ENCODE measurements around the gene CCN5.
"Not testable (repeated sequence)": the region's sequence is repeated elsewhere in the genome, so short reads cannot be mapped to it uniquely, and the experiment has no call there.

The CCN5 gene

DNA sequence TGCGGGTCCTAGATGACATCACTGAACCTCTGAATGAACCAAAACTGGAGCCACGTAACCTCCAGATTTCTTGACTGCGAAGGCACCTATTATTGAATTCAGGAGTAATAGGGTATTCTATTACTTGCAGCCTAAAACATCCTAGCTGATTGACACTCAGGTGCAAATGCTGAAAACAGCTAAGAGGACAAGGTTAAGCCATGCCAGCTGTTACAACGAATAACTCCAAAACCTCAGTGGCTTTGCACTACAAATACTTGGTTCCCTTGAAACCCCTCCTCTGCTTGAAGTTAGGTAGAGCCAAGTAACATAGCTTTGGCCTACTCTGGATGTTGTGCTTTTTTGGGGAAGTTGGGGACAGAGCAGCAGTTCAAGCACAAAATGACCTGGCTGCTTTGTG lies 21.0 kb upstream of the CCN5 start:
- DNase-seq (ENCODE audit: extremely low read depth in 1 of 2, low read depth in 1 of 2) = no peak

DNA sequence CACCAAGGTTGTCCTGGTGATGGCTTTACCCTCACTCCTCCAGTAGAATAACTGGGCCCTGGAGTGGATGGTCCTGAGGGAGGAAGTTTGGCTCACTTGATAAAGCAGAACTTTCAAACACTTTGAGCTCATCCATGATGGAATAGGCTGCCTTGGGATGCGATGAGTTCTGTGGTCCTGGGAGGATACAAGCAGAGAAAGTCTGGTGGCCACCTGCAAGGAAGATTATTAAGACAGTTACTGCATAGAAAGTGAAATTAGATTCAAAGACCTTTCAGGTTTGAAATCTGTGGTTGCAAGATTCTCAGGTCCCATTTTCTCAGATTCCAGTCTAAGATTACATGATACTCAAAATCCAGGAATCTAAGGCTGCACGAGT lies 19.9 kb upstream of the CCN5 start:
- no peak for DNase-seq (ENCODE audit: extremely low read depth in 1 of 2, low read depth in 1 of 2)

DNA sequence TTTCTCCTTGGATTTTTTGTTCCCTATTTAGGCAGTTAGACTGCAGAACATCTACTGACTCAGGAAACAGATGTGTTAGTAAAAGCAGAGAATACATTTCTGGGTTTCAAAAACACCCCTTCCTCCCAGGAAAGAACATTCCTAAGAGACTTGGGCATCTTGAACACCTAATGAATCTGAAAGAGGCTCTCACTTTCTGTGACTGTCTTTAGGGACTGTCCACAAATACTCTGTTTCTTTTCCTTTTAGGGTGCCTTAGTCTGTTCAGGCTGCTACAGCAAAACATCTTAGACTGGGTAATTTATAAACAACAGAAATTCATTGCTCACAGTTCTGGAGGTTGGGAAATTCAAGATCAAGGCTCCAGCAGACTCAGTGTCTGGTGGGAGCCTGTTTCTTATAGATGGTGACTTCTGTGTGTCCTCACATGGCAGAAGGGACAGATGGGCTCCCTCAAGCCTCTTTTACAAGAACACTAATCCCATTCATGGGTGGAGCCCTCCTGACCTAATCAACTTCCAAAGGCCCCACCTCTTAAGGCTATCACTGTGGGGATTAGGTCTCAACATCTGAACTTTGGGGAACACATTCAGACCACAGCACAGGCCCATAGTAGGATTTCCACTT lies 19.4 kb upstream of the CCN5 start:
- no peak for DNase-seq (ENCODE audit: extremely low read depth in 1 of 2, low read depth in 1 of 2)

DNA sequence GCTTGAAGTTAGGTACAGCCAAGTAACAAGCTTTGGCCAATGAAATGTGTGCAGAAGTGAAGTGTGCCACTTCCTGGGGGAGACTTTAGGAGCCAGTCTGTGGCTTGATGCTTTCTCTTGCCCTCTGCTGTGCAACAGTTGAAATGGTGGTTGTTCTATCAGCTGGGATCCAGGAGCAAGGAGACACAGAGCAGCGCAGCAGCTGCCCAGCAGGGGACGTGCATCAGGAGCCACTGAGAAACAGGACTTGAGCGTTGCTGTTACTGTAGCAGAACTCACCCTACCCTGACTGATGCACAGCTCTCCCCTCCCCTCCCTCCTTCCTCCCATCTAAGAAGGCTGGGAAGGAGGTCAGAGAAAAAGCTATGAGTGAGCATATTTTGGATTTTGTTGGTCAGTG lies 18.9 kb upstream of the CCN5 start:
- no peak for DNase-seq (ENCODE audit: extremely low read depth in 1 of 2, low read depth in 1 of 2)

DNA sequence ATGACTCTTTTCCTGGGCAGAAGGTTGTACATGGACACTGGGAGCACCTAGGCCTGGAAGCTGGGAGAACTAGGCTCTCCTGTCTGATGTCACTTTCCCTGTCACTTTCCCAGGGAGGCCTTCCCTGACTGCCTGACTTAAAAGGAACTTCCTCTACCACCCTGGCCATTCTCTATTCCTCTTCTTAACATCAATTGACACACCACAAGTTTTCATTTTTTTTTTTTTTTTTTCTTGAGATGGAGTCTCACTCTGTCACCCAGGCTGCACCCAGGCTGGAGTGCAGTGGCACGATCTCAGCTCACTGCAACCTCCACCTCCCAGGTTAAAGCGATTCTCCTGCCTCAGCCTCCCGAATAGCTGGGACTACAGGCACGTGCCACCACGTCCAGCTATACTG lies 18.1 kb upstream of the CCN5 start:
- not testable (repeated sequence) for DNase-seq (ENCODE audit: extremely low read depth in 1 of 2, low read depth in 1 of 2)

DNA sequence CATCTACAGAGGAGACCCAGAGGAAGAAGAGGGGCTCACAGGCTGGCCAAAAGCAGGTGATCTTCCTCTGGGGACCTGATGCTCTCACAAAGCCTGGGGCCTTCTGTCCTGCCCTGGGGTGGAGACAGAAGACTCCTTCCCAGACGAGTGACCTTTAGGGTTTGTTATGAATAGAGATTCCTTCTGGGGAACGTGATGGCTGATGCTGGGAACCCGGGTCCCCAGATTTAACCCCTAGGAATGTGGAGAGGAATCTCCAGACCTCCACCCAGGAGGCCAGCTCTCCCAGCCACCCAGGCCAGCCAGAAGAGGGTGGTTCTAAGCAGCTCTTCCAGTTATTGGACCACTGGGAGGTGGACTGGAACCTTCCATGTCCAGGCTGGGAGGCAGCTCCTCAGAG lies 16.8 kb upstream of the CCN5 start:
- no peak for DNase-seq (ENCODE audit: extremely low read depth in 1 of 2, low read depth in 1 of 2)

DNA sequence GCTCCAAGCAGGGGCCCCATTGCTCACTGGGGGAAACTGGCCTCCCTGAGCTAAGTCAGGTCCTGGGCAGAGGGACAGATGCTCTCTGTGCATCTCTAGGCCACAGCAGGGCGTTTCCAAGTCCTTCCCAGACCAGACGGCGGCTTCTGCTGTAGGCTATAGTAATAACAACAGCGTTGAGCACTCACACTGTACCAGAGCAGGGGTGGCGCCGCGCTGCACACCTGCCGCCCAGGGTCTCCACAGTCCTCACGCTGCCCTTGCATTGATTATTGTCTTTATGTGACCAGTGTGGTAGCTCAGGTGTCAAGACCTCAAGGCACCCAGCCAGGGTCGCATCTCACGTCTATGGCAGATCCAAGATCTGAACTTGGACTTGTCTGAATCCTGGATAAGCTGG lies 14.9 kb upstream of the CCN5 start:
- no peak for DNase-seq (ENCODE audit: extremely low read depth in 1 of 2, low read depth in 1 of 2)

DNA sequence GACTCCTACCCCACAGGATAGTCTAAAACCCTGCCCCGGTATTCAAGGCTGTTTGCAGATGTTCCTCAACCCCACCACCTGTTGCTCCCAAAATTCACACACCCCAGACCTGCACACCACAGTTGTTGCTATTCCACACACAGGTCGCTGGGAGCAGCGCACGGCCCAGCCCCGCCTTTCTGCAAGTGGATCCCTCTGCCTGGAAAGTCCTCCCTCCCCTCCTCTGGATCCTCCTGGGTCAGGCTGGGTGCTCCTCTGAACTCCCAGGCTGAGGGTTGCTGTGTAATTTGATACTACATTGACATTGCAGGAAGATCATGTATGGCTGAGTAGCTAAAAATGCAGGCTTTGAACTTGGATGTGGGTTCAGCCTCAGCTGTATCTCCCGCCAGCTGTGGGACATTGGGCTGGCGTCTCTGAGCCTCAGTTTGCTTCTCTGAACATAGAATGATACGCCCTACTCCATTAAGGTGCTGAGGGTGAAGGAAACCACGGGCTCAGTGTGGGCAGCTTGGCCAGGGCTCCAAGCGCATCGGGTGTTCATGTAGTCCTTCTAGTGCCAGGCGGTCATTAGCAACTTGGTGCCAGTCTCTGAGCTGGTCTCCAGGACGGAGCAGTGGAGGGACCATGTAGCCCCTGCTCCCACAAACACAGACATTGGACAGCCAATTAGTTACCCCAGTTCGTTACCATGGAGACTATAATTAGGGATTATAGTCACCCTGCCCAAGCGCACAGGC lies 13.9 kb upstream of the CCN5 start:
- DNase-seq (ENCODE audit: extremely low read depth in 1 of 2, low read depth in 1 of 2) = no peak

DNA sequence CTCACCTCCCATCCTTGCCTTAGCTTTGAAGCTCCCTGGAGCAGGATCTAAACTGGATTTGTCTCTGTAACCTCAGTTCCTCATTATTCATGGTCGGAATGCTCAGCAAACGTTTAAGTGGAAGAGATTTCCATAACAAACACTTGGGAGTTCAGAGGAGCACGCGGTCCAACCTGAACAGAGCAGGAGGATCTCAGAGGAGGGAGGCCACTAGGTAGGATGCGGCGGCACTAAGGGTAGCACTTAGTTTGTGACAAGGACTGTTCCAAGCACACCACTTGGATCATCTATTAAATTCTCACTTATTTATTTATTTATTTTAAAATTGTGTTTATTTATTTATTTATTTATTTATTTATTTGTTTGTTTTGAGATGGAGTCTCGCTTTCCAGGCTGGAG lies 13.3 kb upstream of the CCN5 start:
- no peak for DNase-seq (ENCODE audit: extremely low read depth in 1 of 2, low read depth in 1 of 2)

DNA sequence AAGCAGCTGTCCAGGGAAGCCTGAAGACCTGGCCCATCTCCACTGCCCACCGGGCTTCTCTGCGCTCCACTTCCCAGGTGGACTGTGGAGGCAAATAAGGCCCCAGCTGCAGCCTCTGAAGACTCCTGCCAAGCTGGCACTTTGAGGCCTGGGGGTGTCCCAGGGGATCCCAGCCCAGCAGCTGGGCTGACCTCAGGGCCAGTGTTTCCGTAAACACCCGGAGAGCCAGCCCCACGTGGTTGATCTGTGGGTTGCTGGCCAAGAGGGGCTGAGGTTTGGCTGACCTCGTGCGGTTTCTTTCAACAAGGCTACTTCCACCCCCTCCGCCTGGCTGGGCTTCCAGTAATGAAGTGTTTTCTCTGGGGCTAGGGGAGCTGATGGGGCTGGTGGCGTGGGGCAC lies 12.4 kb upstream of the CCN5 start:
- no peak for DNase-seq (ENCODE audit: extremely low read depth in 1 of 2, low read depth in 1 of 2)

DNA sequence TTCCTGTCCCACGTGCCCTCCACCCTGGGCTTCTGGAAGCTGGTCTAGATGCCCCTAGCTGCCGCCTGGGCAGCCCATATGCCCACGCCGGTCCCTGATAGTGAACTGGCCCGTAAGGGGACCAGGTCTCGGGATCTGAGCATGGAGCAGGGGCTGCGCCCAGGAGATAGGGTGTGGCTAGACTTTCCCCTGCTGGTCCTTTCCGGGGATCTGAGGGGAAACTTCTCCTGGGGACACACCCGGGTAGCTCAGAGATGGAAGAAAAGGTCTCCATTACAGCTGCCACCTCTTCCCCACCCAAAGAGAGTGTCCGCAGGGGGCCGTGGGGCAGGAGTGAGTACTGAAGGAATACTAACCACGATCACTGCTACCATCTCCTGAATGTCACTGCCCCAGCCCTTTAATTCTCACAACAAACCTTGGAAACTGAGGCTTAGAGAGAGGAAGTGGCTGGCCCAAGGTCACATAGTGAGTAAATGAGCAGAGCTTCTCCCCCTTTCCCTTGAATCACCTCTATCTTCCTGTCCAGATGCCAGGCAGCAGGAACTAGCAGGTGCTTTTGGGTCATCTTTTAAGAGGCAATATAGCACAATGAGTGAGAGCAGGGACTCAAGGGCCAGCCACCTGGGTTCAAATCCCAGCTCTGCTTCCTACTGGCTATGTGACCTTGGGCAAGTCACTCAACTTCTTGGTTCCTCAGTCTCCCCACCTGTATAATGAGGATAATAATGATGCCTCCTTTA lies 11.8 kb upstream of the CCN5 start:
- DNase-seq (ENCODE audit: extremely low read depth in 1 of 2, low read depth in 1 of 2) = no peak

DNA sequence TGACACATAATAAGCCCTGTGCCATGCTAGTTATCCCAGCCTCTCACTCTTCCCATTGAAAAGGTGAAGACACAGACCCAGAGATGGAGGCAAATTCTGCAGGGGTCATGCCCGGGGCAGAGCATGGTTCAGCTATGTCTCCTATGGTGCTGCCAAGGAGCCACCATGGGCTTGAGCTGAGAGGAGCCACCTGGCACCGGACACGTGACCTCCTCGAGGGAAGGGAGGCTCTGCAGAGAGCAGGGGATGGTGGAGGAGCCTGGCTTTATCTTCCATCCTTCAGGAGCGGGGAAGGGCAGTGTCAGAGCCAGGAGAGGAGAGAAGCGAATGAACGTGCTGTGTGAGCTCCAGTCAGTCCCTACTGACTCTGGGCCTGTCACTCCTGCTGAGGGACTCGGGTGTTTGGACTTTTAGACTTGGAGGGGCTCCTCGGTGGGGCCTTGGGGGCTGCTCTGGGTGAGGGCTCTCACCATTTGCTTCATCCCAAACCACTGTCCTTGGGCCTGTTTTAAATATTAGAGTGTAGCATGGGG lies 11.1 kb upstream of the CCN5 start:
- no peak for DNase-seq (ENCODE audit: extremely low read depth in 1 of 2, low read depth in 1 of 2)

DNA sequence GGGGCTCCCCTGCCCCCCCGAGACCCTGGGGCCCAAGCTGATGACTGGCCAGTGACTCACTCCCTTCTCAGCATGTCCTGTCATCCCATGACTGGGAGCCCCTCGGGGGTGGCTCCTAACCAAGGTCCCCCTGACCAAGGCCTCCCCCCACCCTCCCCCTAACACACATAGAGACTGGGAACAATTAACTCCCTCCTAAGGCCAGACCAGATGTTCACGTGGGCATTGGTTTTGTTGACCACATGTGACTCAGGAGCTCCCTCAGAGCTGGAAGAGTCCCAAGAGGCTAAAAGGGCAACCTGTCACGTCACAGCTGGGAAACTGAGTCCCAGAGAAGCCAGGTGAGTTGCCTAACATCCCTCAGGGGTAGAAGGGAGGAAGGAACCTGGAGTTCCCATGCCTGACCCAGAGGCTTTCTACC lies 10.6 kb upstream of the CCN5 start:
- no peak for DNase-seq (ENCODE audit: extremely low read depth in 1 of 2, low read depth in 1 of 2)

DNA sequence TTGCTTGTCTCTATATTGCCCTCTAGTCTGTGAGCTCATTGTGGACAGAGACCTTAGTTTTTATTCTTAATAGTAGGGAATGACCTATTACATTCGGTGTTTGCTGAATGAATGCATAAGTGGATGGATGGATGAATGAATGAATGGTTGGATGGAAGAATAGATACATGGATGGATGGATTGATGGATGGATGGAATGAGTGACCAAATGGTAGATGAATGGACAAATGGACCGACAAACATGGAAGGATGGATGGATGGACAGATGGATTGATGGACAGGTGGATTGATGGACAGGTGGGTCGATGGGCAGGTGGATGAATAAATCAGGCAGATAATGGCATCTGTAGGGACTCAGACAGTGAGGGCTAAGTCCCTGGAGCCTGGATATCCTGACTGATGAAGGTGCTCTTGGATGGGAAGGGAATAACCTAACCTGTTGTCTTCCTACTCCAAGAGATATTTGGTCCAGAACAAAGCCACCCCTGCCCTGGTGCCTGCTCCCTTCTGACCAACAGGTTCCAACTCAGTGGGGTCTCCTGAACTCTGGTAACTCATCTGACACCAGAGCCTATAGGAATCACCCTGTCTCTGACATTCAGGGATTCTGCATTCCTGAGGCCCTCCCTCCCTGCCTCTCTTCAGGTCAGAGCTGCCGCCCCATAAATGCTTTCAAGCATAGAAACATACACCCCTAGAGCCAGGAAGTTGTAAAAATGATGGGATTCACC lies 9.6 kb upstream of the CCN5 start:
- DNase-seq (ENCODE audit: extremely low read depth in 1 of 2, low read depth in 1 of 2) = no peak

DNA sequence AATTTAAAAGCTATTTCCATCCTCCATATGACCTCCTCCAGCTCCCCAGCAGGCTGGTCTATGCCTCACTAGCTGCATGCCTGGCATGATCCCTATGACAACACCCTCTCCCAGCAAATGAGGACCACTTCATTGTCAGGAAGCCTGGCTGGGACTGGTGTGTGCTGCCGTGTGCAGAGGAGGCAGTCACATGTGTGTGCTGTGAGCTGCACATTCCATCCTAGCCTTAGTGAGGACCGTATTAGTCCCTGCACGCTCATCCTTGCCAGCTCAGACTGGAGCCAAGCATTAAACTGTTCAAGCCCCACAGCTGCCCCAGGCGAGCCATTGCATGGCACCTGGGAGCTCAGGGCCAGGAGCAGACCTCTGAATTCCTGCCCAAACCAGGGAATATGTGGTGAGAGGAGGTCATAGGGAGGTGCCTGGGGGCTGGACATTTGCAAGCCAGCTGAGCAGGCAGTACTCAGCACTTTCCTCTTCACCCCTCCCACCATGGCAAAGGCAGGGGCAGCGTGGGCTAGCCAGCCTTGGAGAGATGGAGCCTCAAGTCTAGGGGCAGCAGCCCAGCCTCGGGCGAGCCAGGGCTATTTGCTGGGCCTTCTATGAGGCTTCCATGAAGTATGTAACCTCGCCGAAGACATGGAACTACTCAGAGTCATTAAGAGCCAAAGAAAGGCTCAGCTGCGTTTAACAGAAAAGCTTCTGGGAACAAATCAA lies 8.7 kb upstream of the CCN5 start:
- DNase-seq (ENCODE audit: extremely low read depth in 1 of 2, low read depth in 1 of 2) = no peak

DNA sequence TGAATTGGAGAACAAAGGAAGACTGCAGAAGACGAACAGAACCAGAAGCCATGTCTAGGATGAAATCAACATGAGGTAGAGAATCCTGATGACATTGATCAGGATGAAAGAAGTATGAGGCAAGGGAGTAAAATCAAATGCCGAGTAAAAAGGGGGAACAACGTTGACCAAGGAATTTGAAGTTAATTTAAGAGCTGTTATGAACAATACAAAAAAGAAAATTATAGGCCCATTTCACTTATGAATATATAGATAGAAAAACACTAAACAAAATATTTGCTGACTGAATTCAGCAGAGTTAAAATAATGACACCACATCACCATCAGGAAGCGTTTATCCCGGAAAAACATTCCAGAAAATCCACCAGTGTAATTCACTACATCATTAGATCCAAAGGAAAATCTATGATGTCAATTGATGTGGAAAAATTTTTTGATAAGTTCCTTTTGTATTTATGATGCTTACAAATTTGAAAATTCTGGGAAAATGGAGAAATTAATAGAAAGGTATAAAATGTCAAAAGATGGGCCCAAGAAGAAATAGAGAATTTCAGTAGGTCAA lies 8.1 kb upstream of the CCN5 start:
- no peak for DNase-seq (ENCODE audit: extremely low read depth in 1 of 2, low read depth in 1 of 2)

DNA sequence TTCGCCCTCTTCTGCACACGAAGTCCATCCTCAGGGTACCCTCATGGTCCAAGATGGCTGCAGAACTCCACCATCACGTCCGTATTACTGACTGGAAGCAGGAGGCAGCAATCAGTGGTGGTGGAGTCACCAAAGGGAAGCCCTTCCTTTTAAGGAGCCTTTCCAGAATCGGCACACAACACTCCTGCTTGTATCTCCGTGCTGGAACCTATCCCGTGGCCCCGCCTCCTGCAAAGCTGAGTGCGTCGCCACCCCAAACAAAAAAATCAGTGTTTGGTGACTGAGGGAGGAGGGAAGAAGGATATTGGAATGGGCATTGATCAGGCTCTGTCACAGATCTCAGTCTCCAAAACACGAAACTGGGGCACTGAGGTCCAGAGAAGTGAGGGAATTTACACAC lies 5.8 kb upstream of the CCN5 start:
- no peak for DNase-seq (ENCODE audit: extremely low read depth in 1 of 2, low read depth in 1 of 2)

DNA sequence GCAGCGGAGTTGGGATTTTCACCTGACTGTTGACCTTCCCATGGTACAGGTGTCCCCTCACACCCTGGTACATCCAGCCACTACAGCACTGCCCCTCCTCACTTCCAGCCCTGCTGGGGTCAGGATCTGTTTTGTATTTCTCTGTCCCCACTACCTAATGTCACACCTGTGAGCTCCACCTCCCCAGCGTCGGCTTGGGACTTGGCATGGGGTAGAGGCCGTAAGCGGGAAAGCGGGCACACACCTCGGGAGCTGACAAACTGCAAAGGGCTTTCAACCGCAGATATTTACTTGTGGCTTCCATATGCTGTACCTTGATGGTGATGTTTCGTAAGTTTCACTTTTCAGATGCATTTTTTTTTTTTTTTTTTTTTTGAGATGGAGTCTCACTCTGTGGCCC lies 5.4 kb upstream of the CCN5 start:
- DNase-seq (ENCODE audit: extremely low read depth in 1 of 2, low read depth in 1 of 2) = no peak

DNA sequence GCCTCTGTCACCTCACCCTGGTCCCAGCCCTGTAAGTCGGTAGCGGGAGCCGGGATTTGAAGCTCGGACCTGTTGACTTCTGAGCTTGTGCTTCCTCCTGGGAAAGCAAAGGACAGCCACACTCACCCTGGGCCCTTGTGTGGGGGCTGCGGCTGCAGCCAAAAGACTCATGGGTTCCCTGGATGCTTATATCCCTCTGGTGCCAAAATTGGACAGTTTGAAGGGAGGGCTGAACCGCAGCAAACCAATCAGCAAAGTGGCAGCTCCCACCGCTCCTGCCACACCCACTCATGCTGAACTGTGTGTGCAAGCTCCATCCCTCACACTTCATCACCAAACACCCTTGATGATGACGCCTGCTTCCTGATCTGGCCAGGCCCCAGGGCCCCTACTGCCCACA lies 3.9 kb upstream of the CCN5 start:
- no peak for DNase-seq (ENCODE audit: extremely low read depth in 1 of 2, low read depth in 1 of 2)

DNA sequence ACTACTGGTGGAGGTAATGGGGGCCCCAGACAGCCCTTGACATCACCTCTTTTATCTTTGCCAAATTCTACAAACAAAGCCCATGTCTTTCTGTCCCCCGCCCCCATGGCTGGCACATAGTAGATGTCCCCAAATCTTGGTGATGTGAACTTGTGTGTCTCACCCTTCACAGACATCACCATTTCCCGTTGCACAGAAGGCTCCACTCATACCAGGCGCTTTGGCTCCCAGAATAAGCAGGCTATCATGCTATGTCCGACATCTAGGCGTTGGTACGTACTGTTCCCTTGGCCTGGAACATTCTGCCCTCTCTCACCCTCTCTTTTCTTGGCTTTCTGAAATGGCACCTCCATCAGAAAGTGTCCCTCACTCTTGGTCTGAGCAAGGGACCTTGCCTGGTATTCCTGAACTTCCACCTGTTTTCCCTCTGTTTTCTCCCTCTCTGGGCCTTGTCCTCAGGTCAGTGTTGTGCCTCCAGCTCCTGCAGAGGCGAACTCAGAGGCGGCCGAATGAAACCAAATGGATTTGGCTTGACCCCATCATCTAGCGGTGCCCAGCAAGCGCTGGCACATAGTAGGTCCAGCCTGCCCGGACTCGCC lies 968 bp upstream of the CCN5 start:
- DNase-seq (ENCODE audit: extremely low read depth in 1 of 2, low read depth in 1 of 2) = no peak

All from activated CD8-positive, alpha-beta memory T cell treated with anti-CD3 and anti-CD28 coated beads for 1 hour (primary cell).